Renal pelvis (tissue), 4 donors: ENCODE results near the gene CEP131. TPM values are rescaled to one million over a fixed set of nuclear protein-coding genes. Genes with fewer than 3 reads are reported as not detected.
"Not testable (repeated sequence)": the region's sequence is repeated elsewhere in the genome, so short reads cannot be mapped to it uniquely, and the experiment has no call there.

Experiments
- DNase-seq: peaks from one replicate; pipeline ENCODE4 v3.0.0-alpha.2; 2013
- polyA plus RNA-seq, 3 donors: library from polyadenylated mRNA; unstranded; fragments of 120-200 nt; gene quantifications; one replicate each; pipeline ENCODE4 v1.2.1, GENCODE V29; 2013; ENCODE audit not compliant: insufficient read length in 3 of 3

The CEP131 gene
- polyA plus RNA-seq, 3 donors, result 23.4 to 27.2 (median 25.3) TPM

DNA sequence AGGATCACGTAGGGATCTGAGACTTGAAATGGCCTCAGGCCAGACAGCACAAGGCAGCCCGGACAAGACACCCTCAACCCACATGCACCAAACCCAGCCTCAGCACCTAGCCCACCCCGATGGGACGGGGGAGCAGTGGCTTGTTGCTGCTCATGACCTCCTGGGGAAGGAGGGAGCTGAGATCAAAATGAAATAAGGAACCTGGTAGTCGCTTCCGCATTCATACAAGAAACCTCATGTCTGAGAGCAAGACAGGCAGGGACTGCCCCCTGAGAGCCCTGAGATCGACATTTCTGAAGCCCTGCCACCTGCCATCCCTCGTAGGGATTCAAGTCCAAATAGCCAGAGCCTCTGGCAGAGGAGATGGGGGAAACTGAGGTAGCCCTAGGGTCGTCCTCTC is 5.7 kb upstream of the CEP131 start:
- DNase-seq, result no peak

- DNase-seq, result not testable (repeated sequence)
These were observed 4.9 kb upstream of the CEP131 start for GRCh38 chr17:81227630-81228029.

GRCh38 chr17:81223762-81224130 is 981 bp upstream of the CEP131 start:
- DNase-seq, result no peak

- no peak for DNase-seq
These were observed 202 bp downstream of the CEP131 start for GRCh38 chr17:81222620-81222905.

- DNase-seq, result no peak
These were observed 734 bp downstream of the CEP131 start for GRCh38 chr17:81221842-81222619.

- no peak for DNase-seq
These were observed 1.4 kb downstream of the CEP131 start for GRCh38 chr17:81221371-81221841.

DNA sequence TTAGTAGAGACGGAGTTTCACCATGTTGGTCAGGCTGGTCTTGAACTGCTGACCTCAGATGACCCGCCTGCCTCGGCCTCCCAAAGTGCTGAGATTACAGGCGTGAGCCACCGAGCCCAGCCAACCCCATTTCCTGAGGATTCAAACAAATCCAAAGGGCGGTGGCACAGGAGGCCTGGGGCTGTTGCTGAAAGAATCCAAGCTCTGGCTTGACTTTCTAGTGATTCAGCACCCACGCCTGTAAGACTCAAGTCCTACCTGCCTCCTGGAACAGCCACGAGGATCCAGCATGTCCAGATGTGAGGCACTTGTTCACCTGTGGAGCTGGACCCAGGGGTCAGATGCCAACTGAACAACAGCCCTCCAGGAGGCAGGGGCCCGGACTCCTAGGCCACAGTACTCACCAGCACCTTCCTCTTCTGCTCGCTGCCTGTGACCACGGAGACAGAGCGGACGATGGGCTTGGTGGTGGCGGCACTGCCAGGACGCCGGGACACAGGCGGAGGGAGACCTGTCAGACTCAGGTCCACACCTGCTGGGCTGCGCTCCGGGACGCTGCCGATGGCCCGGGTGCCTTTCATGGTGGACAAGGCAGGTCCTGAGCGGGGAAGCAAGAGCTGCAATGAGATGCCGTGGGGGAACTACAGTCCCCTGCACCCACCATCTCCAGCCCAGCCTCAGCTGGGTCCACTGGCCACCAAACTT is 3.1 kb downstream of the CEP131 start:
- DNase-seq, result no peak

- DNase-seq, result no peak
These were observed 3.8 kb downstream of the CEP131 start for GRCh38 chr17:81218991-81219390.

GRCh38 chr17:81218459-81218858 is 4.3 kb downstream of the CEP131 start:
- no peak for DNase-seq

GRCh38 chr17:81217491-81217890 is 5.3 kb downstream of the CEP131 start:
- DNase-seq, result no peak

DNA sequence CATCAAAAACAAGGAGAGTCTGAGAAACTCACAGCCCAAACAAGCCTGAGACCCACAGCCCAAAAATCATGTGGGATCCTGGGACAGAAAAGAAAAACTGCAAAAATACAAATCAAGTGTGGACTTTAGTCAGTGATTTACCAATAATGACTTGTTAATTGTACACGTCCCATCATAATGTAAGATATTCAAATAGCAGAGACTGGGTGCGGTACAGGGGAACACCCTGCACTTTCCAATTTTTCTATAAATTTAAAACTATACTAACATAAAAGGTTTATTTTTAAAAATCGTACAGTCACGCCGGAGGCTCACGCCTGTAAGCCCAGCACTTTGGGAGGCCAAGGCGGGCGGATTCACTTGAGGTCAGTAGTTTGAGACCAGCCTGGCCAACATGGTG is 8.8 kb downstream of the CEP131 start:
- DNase-seq, result no peak

- no peak for DNase-seq
These were observed 10.4 kb downstream of the CEP131 start for GRCh38 chr17:81212365-81212764.

GRCh38 chr17:81210868-81211267 is 11.9 kb downstream of the CEP131 start:
- no peak for DNase-seq

- no peak for DNase-seq
These were observed 12.3 kb downstream of the CEP131 start for GRCh38 chr17:81210466-81210865.

GRCh38 chr17:81209141-81209540 is 13.6 kb downstream of the CEP131 start:
- DNase-seq, result no peak

DNA sequence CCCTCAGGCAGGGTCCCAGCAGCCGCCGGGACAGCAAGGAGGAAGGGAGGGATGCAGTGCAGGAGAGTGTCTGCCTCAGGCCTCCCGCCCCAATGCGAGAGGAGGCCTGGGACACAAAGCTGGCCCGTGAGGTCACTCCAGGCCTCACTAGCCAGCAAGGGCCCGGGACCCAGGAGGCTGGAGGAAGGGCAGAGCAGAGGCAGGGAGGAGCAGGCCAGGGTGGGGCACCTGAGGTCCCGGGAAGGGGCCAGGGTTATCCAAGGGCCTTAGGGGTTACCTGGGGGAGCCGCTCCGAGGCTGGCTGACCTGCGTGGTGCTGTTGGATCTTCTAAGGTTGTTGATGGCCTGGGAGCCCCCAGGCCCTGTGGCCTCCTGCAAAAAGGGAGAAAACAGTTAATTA is 14.1 kb downstream of the CEP131 start:
- DNase-seq, result no peak

GRCh38 chr17:81207610-81208581 is 14.9 kb downstream of the CEP131 start:
- DNase-seq, result no peak

GRCh38 chr17:81206657-81207056 is 16.1 kb downstream of the CEP131 start:
- DNase-seq, result no peak

GRCh38 chr17:81206166-81206565 is 16.6 kb downstream of the CEP131 start:
- DNase-seq, result no peak

- DNase-seq, result no peak
These were observed 18.2 kb downstream of the CEP131 start for GRCh38 chr17:81204578-81204977.

GRCh38 chr17:81203136-81203535 is 19.6 kb downstream of the CEP131 start:
- DNase-seq, result no peak

- no peak for DNase-seq
These were observed 20.4 kb downstream of the CEP131 start for GRCh38 chr17:81202318-81202717.
